Smooth muscle cell of bladder (primary cell): ENCODE data around the gene SLC49A3. TPM values are rescaled to one million over a fixed set of nuclear protein-coding genes. Genes with fewer than 3 reads are reported as not detected.

Experiments
- total RNA-seq: library from RNA; depleted of rRNA; stranded (reverse); fragments of >200 nt; gene quantifications from 2 replicates; pipeline ENCODE4 v1.2.3, GENCODE V29; 2014

The SLC49A3 gene
- 2.7 and 4.8 TPM in 2 replicates for total RNA-seq

GRCh38 chr4:688854-689681, at the start of gene SLC49A3:
SLC49A3 (minus strand) TSS chr4:689151; CDS start chr4:689127, 24 bp downstream.

DNA sequence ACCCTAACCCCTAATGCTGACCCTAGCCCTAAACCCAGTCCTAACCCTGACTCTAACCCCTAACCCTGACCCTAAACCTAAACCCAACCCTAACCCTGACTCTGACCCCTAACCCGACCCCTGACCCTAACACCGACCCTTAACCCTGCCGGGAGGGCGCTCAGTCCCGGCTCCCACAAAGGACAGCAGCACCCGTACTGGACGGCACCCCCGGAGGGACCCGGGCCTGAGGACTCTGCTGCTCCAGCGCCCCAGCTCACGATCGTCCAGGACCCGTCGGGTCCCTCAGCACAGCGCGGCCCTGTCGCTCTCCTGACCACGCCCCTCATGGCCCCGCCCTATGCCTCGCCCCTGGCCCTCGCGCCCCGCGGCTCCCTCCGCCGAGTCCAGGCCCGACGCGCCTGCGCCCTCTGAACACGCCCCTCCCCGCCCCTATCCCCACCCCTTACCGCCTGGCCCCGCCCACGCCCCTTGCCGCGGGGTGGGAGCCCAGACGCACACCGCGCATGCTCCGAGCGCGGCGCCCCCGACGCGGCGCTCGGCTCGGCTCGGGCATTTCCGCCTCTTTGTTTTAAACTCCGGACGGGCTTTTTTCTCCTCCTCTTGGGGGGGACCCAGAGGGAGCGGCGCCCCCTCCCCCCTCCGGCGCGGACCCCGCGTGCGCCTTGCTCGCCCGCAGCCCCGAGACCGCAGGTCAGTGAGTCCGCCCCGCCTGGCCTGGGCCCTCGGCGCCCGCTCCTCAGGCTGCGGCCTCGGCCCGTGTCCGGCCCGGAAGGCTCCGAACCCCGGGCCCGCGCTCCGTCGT, 16.5 kb upstream of the SLC49A3 start, which contains the start of gene PCGF3:
TSS of gene PCGF3 (plus strand) at position 555 of the 805 bp plus-strand sequence. CDS start 27,849 bp downstream, outside the sequence.

DNA sequence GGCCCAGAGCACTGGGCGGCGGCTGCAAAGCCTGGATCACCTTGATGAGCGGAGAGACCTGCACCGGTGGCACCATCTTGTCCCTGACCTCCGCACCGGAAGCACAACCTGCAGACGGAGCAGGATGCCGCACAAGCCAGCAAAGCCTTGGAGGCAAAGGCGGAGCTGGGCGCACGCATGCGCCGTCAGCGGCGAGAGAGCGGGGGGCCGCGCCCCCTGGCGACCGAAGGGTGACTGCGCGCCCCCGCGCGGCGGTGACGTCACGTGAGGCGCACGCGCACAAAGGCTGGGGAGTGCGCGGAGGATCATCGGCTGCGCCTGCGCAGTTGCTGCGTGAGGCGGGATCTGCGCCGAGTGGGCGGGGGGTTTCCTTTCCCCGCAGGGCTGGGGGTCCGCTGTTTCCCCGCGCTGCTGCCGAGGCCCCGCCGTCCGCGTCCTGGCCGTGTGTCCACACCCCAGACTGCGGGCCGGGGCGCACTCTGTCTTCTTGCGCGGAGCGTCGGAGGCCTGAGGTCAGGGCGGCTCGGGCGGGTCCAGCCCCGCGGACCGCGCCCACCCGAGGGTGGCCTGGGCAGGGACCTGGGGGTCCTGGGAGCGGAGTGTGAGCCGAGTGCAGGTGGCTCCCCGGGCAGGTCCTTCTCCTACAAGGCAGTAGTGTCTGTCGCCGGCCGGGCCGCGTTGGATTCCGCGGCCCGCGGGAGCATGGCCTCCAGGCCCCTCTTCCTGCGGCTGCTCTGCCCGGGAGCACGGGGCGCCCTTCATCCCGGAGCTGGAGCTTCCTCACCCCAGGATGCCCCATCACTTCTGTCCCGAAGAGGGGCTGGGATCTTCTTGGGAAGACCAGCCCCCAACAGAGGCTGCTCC, 14.5 kb downstream of the SLC49A3 start, which contains the start of the genes ATP5ME and MYL5:
TSS of gene ATP5ME (minus strand) at position 105 of the 864 bp plus-strand sequence. CDS start at position 76, 29 bp downstream.
TSS of gene MYL5 (plus strand) at position 371 of the 864 bp plus-strand sequence. CDS start 3,485 bp downstream, outside the sequence.

Other genes with a start within 250 kb of the SLC49A3 start
- 12.9 and 16.7 TPM in 2 replicates for gene ZNF721, start 190.0 kb downstream of the SLC49A3 start, total RNA-seq
- 46.4 and 54.2 TPM in 2 replicates for gene PIGG, start 189.9 kb downstream of the SLC49A3 start, total RNA-seq
- not detected in 2 replicates for gene TMEM271, start 112.9 kb downstream of the SLC49A3 start, total RNA-seq
- gene PDE6B, start 63.6 kb downstream of the SLC49A3 start, total RNA-seq = 1.1 and 1.3 TPM in 2 replicates
- 298 and 389 TPM in 2 replicates for gene ATP5ME, start 14.9 kb downstream of the SLC49A3 start, total RNA-seq
- gene MYL5, start 14.6 kb downstream of the SLC49A3 start, total RNA-seq = 19.2 and 30.6 TPM in 2 replicates
- 27.3 and 31.8 TPM in 2 replicates for gene PCGF3, start 16.7 kb upstream of the SLC49A3 start, total RNA-seq
- gene CPLX1, start 137.0 kb upstream of the SLC49A3 start, total RNA-seq = not detected in 2 replicates
- 49.6 and 59.4 TPM in 2 replicates for gene GAK, start 243.2 kb upstream of the SLC49A3 start, total RNA-seq
- gene TMEM175, start 243.3 kb upstream of the SLC49A3 start, total RNA-seq = 12.7 and 13.1 TPM in 2 replicates